PFSK-1 (cell line): ENCODE results near the gene RICTOR.

Source experiments
- FOXP2 ChIP-seq: optimal IDR thresholded peaks from 2 replicates; pipeline ENCODE3; 2011; ENCODE audit warnings: borderline replicate concordance, control low read depth, inconsistent platforms; ENCODE audit not compliant: insufficient read depth; ENCODE audit errors: extremely low read length, extremely low read depth
- POLR2AphosphoS5 ChIP-seq: IDR thresholded peaks from 2 replicates; pipeline ENCODE4 v1.6.1; 2012; ENCODE audit warnings: low read depth, mild to moderate bottlenecking, control low read depth, low read length, moderate library complexity
- SIN3A ChIP-seq: IDR thresholded peaks from 2 replicates; pipeline ENCODE4 v1.6.1; 2012; ENCODE audit warnings: mild to moderate bottlenecking, low read length, moderate library complexity, borderline replicate concordance; ENCODE audit not compliant: insufficient read depth
- TAF1 ChIP-seq: IDR thresholded peaks from 2 replicates; pipeline ENCODE4 v1.6.1; 2012; ENCODE audit warnings: low read length, control low read depth, borderline replicate concordance; ENCODE audit not compliant: insufficient read depth
- TF ChIP-seq, protein P1 (sequence below), 2 experiments: IDR thresholded peaks; 2 replicates each; pipeline versions ENCODE4 v1.6.1 to v1.8.0; 2011 to 2012; ENCODE audit warnings: low read depth in 2 of 2, low read length in 2 of 2, control low read depth in 1 of 2, inconsistent platforms in 1 of 2, mild to moderate bottlenecking in 1 of 2, moderate library complexity in 1 of 2; ENCODE audit not compliant: insufficient read depth in 1 of 2

DNA sequence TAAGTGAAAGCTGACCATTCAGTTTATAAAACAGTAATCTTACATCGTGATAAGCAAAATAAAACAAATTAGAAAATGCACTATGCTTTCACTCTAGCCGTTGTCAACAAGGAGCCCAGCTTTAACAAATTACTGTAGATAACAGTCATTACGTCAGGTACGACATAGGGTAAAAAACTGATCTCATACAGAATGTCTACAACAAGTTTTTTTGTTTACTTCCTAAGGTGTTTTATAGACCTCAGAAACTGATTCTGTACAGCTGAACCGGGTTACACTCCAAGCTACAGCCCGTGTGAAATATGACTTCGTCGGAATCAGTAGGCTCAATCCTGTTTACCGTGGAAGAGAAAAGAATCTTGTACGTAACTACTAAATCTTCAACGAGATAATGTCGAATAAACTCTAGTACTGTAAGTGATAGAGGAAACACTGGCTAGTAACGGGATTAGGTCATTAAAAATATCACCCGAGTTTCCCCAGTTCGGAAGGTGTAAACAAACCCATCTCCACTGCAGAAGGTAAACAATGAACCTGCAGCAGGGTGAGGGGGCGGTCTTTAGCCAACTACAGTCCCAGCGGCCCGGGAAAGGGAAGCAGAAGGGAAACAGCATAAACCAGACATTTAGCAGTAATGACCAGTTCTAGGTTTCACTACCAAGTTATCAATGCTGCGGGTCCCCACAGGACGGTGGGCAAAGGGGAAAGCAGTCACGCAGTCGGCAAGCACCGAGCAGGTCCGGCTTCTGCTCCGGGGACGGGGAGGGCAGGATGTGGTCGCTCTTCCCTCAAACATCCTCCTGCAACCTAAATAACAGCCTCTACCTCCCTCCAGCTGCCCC lies 1.1 kb downstream of the RICTOR start:
- TF ChIP-seq POLR2AphosphoS5 (no peak), FOXP2 (no peak), TAF1 (no peak; the same call in 1 of the 2 replicates), SIN3A (peak; percentile 88; the same call in 1 of the 2 replicates)
- TF ChIP-seq, protein P1, sequence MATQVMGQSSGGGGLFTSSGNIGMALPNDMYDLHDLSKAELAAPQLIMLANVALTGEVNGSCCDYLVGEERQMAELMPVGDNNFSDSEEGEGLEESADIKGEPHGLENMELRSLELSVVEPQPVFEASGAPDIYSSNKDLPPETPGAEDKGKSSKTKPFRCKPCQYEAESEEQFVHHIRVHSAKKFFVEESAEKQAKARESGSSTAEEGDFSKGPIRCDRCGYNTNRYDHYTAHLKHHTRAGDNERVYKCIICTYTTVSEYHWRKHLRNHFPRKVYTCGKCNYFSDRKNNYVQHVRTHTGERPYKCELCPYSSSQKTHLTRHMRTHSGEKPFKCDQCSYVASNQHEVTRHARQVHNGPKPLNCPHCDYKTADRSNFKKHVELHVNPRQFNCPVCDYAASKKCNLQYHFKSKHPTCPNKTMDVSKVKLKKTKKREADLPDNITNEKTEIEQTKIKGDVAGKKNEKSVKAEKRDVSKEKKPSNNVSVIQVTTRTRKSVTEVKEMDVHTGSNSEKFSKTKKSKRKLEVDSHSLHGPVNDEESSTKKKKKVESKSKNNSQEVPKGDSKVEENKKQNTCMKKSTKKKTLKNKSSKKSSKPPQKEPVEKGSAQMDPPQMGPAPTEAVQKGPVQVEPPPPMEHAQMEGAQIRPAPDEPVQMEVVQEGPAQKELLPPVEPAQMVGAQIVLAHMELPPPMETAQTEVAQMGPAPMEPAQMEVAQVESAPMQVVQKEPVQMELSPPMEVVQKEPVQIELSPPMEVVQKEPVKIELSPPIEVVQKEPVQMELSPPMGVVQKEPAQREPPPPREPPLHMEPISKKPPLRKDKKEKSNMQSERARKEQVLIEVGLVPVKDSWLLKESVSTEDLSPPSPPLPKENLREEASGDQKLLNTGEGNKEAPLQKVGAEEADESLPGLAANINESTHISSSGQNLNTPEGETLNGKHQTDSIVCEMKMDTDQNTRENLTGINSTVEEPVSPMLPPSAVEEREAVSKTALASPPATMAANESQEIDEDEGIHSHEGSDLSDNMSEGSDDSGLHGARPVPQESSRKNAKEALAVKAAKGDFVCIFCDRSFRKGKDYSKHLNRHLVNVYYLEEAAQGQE (IDR thresholded peaks at IDR 0.05; ENCODE audit: insufficient read depth in 1 of 2, low read depth in 2 of 2, low read length in 2 of 2) = 0 out of 4 replicates have a peak, but pooled peaks of 1 of the 2 experiments have one; percentile 28
